CD4-positive, alpha-beta T cell treated with Interleukin-12 subunit alpha and Interleukin-12 subunit beta, for 1 hour (primary cell): Measurements from ENCODE around the gene C3orf18.

Source experiments
- DNase-seq: peaks from one replicate; pipeline ENCODE4 v3.0.0-alpha.2; 2020

Gene C3orf18

DNA sequence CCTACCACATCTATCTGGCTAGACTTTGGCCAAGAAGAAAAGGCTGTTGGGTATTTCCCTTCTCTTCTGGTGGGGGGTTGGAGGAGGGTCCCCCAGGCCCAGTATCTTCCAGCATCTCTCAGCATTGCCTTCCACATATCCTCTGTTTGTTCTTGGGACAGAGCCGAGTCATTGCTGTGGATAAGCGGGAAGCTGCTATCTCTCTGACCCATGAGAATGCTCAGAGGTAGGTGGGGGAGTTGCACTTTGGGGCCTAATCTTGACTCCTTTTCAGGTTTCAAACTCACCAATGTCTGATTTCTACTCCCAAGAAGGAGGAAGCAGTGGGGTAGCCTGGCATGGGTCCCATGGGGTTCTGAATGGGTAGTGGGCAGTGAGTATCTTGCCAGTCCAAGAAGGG is 9.8 kb upstream of the C3orf18 start:
- no peak for DNase-seq

DNA sequence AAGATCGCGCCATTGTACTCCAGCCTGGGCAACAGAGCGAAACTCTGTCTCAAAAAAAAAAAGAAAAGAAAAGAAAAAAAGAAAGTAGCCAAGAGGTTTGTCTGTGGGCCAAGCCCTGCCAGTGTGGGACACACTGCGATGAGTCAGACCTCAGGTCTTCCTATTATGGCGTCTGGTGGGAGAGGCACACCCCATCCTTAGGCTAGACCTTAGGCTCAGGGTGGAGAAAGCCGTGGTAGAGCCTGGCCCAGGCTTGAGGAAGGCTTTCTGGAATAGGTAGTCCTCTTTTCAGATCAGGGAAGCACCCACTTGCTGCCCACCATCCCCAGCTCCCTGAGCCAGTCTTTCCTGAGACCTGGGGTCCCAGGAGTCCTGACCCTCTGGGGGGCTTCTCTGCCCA is 7.8 kb upstream of the C3orf18 start:
- no peak for DNase-seq

DNA sequence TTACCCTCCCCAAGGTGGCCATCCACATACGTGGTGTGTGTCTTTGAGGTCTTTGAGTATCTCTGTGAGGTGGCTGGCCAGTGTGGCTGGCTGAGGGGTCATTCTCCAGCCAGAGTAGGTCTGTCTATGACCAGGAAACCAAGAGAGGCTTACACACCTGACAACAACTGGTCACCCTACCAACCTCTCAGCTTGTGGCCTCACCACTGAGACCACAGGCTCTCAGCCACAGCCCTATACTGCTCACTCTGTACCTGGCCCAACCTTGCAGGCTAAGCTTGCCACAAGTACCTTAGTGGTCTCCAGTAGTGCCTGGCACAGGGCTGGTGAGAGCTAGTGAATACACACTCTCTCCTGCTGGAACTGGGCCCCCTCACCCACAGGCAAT is 6.9 kb upstream of the C3orf18 start:
- peak; percentile 27 for DNase-seq

DNA sequence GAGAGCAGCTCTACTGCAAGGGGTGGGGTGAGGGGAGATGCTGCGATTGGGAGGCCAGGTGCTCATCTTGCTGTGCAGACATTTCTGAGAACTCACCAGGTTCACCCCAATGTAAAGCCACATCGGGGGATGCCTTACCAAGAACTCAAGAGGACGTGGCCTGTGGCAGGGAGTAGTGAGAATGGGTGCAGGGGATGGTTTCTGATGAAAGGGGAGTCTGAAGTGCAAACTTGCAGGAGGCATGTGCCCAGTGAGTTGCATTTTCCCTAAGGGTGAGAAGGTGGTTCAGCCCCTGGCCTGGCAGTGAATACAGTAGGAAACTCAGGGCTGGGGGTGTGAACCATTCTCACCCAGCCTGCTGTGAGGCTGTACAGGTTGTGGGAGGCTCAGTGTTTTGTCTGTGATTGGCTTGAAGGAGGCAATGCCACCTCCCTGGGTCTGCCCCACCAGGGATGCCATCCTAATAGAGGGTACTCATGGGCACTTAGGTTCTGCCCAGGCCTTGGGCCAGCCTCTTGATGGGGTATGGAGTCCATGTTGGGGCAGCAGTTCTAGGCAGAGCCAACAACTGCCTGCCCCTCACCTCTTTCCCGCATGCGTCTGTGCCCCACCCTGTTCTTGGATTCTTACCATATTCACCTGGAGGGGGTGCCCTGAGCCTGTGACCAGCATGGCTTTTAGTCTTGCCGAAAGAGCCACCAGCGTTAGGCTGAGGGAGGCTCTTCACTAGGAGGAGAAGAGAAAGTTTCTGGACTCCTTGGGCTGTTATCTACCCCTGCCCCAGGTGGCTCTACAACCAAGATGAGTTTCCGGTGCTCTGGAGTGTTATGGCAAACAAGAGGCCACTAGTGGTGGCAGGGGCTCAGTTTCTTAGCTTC is 6.3 kb upstream of the C3orf18 start:
- DNase-seq, result peak; percentile 63

DNA sequence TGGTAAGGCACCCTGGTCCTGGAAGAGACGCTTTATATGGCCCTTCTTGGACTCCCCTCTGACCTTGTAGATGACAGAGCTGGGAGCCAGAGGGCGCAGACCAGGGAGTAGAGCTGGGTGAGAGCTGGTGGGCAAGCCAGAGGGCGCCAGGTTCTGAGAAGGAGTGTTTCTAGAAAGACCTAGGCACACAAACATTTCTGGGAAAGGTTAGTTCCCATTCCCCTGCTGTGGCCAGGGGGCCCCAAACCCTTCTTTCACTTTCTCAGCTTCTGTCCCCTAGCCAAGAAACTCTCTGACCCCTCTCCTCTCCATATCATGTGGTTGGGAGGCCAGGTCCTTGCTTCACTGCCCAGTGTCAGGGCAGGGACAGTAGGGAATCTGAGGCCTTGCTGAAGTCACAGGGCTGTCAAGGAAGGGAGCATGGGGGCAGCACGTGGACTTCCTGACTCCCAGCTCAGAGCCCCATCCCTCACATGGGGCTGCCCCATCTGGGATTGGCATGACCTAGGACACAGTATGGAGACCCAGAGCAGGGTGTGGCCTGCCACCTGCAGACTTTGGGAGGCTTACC is 5.3 kb upstream of the C3orf18 start:
- peak; percentile 14 for DNase-seq

DNA sequence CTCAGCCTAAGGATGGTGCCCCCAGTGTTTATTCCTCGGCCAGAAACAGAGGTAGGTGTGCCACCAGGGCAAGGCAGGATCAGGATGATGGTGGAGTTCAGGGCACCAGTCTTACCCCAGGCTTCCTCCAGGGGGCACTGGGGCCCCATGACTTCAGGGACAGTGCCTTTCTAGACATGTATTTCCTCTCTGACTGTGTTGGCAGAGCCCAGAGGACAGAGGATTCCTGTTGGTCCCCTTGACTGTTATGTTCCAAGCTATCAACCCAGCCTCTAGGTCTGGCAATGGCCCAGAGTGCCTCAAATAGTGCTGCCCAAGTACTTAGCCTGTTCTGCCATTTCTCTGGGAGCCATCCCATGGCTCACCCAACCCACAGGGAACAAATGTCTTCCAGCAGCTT is 4.6 kb upstream of the C3orf18 start:
- peak; percentile 85 for DNase-seq

DNA sequence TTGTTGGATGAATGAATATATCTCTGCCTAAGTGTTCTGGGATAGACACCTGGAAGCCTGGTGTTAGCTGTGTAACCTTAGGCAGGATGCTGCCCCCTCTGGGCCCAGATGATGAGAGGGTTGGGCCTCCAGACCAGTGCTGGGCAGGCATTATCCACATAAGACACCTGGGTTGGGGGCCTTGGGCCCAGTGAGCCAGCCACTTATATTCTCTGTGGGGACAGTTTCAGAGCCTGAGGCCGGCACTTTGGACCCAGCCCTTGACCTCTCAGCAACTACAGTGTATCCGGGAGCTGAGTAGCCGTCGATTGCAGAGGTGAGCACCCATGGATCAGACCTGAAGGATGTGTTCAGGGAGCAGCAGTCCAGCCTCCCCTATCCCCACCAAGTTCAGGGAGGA is 3.9 kb upstream of the C3orf18 start:
- no peak for DNase-seq

DNA sequence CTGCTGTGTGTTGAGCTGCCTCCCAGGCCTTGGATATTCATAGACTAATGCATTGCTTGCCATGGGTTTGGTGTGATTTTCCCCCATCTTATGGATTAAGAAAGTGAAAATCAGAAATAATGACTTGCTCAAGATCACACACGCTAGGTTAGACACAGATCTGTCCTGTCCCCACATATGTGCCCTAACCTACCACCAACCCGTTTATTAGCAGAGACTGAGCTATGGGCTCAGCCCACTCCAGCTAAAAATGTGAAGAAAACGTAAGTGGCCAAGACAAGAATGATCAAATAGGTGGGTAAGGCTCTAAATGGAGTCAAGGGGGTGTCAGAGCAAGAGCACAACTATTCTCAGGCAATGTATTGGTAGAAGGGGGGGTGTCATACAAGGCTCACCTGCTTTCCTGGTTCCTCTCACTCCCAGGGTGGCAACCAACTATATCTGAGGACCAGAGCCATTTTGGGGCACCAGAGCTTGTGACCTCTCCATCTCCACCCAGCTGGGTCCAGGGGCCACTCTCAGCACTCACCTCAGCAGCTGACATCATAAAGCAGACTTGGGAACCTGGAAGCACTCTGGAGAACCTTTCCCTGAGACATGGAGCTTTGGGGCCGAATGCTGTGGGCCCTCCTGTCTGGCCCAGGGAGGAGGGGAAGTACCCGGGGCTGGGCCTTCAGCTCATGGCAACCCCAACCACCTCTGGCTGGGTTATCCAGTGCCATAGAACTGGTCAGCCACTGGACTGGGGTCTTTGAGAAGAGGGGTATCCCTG is 3.1 kb upstream of the C3orf18 start:
- no peak for DNase-seq

DNA sequence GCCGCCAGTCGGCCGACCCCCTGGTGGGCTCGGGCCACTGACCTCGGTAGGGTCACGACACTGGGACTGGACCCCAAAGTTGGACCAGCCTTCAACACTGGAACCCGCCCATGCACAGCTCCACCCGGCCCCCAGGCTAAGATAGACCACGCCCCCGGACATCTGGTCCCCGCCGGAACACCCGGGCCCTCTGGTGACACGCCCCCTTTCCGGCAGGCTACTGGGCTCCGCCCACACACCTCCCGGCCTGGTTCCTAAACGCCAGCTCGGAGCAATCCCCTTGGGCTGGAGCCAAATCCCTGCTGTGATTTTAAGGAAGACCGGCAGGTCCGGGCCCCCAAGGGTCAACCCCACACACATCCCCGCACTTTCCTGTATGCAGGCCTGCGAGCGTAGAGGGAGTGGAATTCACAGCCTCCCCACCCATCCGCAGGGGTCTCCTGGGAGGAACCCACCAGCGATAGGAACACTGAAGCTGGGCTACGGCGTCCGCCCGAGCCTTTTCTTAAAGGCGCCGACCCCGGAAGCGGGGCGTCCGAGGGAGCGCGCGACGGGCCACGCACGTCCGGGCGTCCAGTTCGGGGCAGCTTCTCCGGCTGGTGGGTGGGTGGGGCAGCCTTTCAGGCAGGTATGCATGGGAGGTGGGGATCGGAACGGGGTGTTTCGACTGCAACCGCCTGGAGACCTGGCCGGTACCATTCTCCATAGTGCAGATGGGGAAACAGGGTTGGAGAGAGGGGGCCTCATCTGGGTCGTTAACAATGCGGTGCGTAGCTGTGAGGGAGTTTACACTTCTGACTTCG is 1.6 kb upstream of the C3orf18 start, which contains the start of gene HEMK1:
HEMK1 (plus strand) TSS at position 576 of the 803 bp plus-strand sequence. CDS start 1,583 bp downstream, outside the sequence.
- DNase-seq, result peak; percentile 94

DNA sequence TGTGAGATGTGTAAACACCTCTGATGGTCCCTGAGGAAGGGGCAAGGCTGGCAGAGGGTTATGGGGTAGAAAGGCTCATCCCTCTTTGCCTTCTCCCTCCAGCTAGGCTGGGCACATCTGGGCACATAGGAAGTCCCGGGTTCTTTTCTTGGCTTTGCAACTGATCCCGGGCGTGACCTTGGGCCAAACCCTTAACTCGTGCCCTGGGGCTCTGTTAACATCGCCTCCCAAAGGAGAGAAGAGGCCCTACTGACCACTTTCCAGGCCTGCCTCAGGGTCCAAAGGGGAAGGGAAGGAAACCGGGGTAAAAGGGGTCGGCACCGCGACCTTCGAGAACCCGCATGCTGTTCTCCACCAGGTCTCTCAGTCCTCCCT is 549 bp downstream of the C3orf18 start:
- no peak for DNase-seq

DNA sequence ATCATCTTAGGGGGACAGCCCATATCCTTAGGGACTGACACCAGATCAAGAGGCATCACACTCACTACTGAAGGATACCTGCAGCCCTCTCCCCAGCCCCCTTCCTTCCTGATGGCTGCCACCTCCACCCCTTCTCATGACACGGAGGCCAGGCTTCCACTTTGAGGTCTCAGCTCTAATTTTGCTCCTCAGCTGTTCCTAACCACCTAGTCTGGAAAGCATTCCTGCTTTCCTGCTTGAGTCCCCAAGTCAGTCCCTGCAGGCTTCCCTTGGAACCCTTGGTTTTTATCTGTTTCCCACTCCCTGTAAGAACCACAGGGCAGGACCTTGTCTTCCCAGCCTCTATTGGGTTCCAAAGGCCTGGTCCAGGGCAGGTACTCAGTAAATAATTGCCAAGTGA is 3.2 kb downstream of the C3orf18 start:
- no peak for DNase-seq

DNA sequence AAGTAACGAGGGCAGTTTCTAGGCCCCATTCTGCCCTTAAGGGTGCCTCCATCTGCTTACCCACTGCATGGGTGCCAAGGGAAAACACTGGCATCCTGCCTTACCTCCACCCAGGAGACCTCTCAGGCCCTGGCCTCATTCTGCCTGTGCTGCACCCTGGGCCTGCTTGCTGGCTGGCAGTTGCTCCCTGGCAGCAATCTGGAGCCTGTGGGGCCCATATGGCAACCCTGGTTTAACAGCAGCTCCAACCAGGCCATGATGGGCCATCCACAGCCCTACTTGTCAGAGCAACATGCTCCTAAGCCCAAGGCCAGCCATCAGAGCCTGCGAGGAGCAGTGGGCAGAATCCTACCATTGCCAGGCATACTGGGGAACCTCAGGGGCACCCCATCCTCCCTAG is 3.7 kb downstream of the C3orf18 start:
- DNase-seq, result no peak

DNA sequence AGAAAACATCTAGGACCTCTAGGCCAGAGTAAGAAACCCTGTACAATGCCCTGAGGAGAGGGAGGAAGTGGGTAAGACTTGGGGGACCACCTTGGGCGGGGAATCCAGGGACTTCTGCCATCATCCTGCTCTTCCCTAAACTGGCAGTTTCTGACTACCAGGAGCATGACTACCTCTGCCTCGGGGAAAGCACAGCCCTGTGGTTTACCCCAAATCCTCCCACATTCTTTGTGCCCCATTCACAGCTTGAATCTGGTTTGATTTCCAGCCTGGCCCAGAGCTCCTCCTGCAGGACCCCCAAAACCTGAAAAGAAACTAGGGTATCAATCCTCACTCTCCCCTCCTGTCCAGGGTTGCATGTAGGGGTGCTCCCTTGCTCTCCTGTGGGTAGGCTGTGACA is 4.7 kb downstream of the C3orf18 start:
- no peak for DNase-seq

DNA sequence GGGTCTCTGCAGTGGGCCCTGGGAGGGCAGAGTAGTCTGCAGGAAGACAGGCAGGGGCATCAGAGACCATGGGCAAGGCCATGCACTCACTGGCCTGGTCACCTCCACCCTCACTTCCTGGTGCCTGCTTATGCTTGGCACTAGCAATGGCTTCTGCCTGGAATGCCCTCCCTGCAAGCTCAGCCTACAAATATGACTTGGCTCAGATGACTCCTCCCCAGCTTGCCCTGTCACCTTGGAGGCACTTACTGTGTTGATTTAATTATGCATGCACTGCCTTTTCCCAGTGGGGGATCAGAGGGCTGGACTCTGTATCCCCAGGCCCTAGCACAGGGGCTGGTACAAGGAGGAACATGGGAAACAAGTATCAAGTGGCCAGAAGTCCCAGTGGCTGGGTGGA is 7.8 kb downstream of the C3orf18 start:
- no peak for DNase-seq

DNA sequence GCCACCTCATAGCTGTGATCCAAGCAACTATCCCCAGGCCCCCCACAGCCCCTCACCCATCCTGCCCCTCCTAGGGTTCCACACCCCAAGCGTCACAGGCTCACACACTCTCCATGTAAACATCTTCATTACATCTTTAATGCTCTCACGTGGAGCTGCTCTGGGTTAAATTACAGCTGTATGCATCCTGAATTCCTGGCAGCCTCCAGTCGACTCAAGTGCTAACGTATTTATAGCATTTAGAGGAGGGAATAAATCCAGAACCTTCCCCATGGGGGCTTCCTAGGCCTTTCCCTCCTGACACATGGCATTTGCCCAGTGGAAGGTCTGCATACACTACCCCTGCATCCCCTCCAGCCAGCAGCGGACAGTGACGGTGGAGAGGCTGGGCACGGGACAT is 9.6 kb downstream of the C3orf18 start:
- DNase-seq, result no peak

DNA sequence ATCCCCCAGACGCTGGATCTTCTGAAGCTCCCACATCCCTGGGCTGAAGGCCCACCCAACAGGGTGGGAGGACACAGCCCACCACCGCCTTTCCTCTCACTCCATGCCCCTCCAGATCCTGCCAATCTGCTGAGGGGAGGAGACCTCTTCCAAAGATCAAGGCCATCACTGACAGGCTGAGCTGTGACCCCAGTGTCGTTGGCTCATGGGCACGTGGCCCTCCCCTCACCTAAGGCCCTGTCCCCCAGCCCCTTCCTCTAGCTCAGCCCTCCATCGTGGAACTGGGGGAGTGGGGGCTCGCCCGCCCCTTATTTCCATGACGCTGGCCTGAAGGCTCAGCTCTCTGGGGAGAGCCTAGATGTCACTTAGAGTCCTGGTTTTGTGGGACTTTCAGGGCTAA is 10.4 kb downstream of the C3orf18 start:
- no peak for DNase-seq

DNA sequence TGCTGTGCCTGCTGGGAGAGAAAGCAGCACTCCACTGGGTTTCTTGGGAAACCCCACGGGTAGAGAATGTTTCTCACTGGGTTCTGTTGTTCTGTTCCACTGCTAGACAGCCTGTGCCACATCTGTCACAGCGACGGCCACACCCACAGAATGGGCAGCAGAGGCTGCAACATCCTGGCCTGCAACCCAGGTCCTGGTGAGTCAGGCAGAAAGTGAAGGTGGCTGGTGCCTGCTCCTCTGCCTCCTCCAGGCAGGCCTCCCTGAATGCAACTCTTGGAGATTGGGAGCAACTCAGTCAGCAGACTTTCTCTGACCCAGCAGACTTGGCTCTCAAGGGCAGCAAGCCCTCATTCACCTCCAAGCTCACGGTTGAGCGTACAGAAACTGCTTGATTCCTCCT is 13.0 kb downstream of the C3orf18 start:
- DNase-seq, result no peak

DNA sequence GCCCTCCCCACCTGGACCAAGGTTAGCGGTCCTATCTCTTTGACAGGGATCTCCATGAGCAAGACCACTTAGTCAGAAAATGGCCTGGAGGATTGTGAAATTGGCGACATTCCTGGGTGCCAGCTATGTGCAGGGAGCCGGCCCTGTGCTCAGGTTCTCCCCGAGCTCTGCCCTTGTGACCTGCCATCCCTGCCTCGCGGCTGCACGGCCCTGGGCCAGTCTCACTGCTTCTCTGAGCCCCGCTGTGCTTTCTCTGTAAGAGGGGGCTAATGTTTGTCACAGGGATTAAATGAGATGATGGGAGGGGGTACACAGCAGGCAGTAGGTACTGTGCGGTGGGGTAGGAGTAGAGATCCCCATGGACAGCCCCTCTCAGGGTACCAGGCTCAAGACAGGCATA is 14.9 kb downstream of the C3orf18 start:
- DNase-seq, result no peak

DNA sequence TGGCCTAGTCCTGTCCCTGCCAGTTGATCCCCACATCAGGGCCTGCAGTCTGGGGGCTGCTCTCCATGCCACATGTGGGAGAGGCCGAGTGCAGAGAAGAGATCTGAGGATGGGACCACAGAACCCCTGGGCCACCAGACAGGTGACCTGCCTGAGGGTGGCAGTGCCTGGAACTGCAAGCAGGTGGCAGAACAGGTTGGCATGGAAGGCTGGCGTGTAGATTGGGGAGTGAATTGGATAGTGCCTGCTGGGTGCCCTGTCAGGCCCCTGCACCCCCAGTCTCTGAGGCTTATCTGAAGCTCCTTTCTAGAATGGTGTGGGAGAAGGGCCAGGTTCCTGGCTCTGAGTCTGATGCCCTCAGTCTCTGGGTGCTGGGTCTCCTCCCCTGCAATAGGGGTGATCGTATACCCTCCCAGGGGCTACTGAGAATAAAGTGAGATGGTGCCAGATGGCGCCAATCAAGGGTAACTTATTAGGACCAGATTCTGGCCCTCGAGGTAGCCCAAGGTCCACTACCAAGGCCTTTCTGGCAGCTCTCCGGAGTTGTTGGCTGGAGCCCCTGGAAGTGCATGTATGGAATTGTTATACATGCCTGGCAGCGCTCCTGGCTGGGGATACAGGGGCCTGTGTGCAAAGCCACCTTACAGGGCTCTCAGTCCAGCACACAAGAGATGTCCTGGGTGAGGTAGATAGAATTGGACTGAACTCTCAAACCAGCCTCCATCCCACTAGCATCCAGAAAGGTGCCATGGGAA is 15.7 kb downstream of the C3orf18 start:
- DNase-seq, result no peak

DNA sequence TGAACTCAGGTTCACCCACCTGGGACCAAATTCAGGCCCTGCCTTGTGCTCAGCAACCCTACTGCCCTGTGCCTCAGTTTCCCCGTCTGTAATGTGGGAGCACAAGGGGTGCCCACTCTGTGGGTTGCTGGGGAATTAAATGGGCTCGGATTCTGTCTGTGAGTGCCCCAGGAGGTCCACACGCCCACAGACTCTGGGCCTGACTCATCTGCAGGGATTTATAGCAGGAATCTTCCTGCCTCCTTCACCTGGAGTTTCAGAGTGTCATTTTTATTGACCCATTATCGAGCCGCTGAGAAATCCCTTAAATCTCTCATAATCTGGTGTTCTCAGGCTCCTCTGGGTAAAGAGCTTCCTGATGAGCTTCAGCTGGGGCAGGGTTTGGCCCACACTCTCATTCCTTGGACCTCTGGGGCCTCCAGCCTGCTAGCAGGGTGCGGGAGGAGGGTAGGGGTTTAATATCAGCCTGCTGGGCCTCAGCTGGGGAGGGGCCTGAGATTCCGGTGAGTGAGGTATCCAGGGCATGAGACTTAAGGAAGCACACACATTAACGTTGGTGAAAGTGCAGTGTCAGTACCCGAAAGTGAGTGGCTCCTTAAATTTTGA is 16.4 kb downstream of the C3orf18 start:
- DNase-seq, result no peak

DNA sequence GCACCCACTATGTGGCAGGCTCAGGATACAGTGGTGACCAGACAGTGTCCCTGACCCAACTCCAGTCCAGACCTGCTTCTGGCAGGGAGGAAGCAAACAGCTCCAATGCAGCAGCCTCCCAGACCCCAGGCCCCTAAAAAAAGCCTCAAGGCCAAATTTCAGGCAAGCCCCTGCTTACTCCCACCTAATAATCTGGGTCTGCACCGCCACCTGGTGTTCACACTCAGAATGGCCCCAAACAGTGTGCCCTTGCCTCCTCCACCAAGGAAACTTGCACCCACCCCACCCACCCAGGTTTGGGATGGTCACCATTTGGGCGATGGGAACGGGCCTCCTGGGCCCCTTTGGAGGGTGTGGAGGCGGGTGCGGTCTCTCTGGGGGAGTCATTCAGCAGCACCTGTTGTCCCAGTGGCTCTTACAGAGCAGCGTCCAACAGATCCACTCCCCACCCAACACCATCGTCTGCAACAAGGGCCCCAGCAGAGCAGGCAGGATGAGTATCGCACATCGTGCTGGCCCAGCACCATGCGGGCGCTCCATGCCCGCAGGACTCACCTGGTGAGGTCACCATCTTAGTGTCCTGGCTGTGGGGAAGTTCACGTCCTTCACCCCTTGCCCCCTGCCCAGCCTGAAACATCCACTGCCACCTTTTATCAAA is 17.3 kb downstream of the C3orf18 start:
- peak; percentile 68 for DNase-seq
